Measurements from ENCODE around the gene RASSF7. TPM values are rescaled to one million over a fixed set of nuclear protein-coding genes. Genes with fewer than 3 reads are reported as not detected.
"Not testable (repeated sequence)": the region's sequence is repeated elsewhere in the genome, so short reads cannot be mapped to it uniquely, and the experiment has no call there.

RASSF7 gene
- 10 to 100 TPM; 36.8 to 71.6 (median 58.8) TPM for polyA plus RNA-seq (ENCODE audit: insufficient read length in 4 of 4)

GRCh38 chr11:560305-561147 is at the start of gene RASSF7, which contains the start of gene LMNTD2:
RASSF7 (plus strand) TSS chr11:560970; CDS start chr11:561769, 799 bp downstream.
LMNTD2 (minus strand) TSS chr11:560738; CDS start chr11:560716, 22 bp downstream.
- peak in 2 of 4 donors; percentile 75 to 79 for DNase-seq (ENCODE audit: low read depth in 4 of 4, low spot score in 2 of 4)

GRCh38 chr11:512761-513595 is 47.8 kb upstream of the RASSF7 start:
- no peak for DNase-seq (ENCODE audit: low read depth in 4 of 4, low spot score in 2 of 4)

DNA sequence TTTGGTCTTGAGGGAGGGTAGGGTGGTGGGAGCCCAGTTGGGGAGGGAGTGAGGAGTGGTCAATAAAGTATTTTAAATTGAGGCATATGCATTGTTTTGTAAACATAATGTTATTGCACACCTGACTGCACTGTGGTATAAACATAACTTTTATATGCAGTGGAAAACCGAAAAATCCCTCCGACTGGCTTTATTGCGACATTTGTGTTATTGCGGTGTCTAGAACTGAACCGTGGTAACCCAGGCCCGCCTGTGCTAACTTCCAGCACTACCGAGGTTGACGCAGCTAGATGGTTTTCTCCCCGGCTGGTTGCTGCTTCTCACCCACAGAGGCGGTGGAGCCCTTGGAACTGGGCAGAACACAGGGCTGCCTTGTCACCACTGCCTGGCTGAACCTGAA is 46.2 kb upstream of the RASSF7 start:
- DNase-seq (ENCODE audit: low read depth in 4 of 4, low spot score in 2 of 4) = no peak

DNA sequence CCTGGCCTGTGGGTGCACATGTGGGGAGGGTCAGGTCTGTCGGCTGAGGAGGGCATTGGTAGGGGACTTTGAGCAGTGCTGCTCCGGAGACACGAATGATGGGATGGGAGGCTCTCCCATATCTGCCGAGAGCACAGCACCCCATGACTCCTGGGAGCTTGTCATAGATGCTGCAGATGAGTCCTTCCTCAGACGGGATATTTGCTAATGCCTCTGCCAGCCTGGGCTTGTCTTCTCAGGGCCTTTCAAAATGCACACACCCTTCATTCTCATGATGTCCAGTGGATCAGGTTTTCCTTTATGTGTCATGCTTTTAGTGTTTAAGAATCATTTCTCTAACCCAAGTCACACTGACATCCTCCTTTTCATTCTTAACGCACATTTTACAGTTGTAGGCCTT is 45.6 kb upstream of the RASSF7 start:
- DNase-seq (ENCODE audit: low read depth in 4 of 4, low spot score in 2 of 4) = no peak

DNA sequence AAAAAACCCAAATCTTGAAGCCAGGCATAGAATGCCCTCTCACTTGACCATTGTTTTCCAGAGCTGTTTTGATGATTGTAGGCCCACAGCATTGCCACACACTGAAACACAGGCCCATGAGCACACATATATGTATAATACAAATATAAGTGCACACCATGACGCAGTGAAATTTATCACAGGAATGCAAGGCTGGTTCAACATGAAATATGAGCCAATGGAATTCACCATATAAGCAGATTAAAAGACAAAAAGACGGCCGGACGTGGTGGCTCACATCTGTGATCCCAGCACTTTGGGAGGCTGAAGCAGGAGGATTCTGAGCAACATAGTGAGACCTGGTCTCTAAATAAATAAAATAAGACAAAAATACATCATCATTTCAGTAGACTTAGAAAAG is 44.4 kb upstream of the RASSF7 start:
- DNase-seq (ENCODE audit: low read depth in 4 of 4, low spot score in 2 of 4) = no peak

DNA sequence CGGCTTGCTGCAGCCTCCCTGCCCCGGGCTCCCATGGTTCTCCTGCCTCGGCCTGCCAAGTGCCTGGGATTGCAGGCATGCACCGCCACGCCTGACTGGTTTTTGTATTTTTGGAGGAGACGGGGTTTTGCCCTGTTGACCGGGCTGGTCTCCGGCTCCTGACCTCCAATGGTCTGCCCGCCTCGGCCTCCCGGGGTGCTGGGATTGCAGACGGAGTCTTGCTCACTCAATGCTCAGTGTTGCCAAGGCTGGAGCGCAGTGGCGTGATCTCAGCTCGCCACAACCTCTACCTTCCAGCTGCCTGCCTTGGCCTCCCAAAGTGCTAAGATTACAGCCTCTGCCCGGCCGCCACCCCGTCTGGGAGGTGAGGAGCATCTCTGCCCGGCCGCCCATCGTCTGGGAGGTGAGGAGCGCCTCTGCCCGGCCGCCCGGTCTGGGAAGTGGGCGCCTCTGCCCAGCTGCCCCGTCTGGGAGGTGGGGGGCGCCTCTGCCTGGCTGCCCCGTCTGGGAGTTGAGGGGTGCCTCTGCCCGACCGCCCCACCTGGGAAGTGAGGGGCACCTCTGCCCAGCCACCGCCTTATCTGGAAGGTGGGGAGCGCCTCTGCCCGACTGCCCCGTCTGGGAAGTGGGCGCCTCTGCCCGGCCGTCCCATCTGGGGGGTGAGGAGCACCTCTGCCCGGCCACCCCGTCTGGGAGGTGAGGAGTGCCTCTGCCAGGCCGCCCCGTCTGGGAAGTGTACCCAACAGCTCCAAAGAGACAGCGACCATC is 43.7 kb upstream of the RASSF7 start:
- DNase-seq (ENCODE audit: low read depth in 4 of 4, low spot score in 2 of 4) = not testable (repeated sequence)

DNA sequence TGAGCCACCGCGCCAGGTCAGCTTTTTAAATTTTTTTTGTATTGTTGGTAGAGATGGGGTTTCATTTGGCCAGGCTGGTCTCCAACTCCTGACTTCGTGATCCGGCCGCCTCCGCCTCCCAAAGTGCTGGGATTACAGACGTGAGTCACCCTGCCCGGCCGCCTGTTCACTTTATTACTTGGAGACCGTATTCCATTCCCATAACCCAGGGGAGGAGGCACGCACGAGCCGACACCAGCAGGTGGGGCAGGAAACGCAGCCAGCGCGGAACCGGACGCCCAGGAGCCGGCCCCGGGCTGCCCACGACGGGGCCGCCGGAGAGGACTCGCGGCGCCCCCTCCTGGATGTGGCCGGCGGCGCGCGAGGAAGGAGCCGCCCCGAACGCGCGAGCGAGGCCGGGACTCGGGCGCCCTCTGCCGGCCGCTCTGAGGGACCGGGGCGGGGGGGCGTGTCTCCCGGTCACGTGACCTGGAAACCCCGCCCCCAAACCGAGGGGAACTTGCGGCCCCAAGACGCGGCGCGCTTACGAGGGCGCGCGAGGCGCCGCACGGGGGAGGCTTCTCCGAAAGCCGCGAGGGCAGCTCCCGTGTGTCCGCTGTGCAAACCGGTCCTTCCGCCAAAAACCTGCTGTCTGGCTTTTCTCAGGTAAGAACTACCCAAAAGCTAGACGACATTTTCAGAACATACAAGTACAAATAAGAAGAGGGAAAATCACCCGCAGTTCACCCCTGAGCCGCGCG is 42.1 kb upstream of the RASSF7 start:
- DNase-seq (ENCODE audit: low read depth in 4 of 4, low spot score in 2 of 4) = peak in 1 of 4 donors; percentile 55

DNA sequence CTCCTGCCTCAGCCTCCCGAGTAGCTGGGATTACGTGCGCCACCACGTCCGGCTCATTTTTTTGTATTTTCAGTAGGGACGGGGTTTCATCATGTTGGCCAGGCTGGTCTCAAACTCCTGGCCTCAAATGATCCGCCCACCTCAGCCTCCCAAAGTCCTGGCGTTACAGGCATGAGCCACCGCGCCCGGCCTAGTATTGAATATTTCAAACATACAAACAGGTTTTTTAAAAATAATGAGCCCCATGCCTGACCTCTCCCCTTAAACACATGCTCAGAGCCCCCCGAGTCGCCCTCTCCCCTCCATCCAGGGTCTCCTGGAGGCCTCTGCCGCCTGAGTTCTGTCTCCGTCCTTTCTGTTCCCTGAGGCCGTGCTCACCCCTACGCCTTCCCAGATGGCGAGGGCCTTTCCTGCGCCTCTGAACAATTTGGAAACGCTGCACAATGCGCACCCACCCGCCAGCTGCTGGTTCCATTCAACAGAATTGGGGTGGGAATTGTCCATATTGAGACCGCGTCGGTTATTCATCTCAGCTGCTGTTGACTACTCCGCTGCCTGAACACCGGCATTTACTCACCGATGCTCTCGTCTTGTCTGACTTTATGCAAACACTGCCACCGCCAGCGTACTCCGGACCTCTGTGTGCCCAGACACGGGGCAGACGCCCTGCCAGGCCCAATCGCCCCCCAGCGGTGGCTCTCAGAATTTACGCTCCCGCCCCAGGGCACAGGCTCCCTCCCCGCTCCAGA is 40.2 kb upstream of the RASSF7 start:
- no peak for DNase-seq (ENCODE audit: low read depth in 4 of 4, low spot score in 2 of 4)

DNA sequence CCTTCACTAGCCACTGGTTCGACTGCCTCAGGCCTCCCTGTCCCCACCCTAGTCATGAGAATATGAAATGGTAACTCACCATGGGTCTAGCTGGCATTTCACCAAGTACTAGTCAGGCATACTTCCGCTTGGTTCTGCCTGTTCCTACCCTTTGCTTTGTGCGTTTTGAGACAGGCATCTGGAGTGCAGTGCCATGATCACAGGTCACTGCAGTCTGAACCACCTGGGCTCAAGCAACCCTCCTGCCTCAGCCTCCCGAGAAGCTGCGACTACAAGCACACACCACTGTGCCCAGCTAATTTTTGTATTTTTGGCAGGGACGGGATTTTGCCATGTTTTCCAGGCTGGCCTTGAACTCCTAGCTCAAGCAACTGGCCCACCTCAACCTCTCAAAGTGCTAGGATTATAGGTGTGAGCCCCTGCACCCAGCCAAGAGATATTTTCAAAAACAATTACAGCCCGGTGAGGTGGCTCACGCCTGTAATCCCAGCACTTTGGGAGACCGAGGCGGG is 39.5 kb upstream of the RASSF7 start:
- DNase-seq (ENCODE audit: low read depth in 4 of 4, low spot score in 2 of 4) = no peak

GRCh38 chr11:526192-526591 is 34.6 kb upstream of the RASSF7 start:
- no peak for DNase-seq (ENCODE audit: low read depth in 4 of 4, low spot score in 2 of 4)

GRCh38 chr11:528166-528814 is 32.5 kb upstream of the RASSF7 start:
- no peak for DNase-seq (ENCODE audit: low read depth in 4 of 4, low spot score in 2 of 4)

DNA sequence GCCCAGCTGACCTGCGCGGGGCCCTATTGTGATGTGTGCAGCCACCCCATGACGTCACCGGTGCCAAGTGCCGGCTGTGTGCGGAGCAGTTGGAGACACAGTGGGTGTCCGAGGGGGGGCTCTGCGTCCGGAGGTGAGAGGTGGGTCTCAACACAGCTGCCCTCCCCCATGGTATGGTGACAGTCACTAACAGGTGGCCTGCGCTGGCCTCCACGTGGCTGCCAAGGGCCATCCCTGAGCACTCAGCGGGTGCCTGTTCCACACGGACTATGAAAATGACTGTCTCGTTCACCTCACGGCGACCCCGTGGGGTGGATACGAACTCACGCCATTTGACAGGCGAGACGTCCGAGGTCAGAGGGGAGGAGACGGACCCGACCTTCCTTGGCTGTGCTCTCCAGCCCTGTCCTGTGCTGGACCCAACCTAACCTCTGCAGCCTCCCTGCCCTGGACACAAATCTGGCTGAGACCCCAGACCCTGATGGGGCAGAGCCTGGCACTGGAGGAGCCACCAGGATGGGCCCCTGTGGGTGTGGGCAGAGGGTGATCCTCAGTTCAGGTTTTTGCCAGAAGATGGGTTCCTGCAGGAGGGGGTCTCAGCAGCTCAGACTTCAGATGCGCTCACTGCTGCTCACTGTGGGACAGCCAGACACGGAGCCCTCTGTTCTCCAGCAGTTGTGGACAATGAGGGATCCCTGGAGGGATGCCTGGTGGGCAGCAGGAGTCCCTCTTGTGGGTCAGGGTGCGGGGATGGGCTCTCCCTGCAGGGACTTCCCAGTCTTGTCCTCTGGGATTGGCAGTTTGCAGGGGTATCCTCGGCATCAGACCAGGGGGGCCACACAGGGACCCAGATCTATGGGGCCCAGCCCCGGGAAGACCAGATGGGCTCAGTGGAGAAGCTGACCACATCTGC is 31.7 kb upstream of the RASSF7 start:
- DNase-seq (ENCODE audit: low read depth in 4 of 4, low spot score in 2 of 4) = no peak

DNA sequence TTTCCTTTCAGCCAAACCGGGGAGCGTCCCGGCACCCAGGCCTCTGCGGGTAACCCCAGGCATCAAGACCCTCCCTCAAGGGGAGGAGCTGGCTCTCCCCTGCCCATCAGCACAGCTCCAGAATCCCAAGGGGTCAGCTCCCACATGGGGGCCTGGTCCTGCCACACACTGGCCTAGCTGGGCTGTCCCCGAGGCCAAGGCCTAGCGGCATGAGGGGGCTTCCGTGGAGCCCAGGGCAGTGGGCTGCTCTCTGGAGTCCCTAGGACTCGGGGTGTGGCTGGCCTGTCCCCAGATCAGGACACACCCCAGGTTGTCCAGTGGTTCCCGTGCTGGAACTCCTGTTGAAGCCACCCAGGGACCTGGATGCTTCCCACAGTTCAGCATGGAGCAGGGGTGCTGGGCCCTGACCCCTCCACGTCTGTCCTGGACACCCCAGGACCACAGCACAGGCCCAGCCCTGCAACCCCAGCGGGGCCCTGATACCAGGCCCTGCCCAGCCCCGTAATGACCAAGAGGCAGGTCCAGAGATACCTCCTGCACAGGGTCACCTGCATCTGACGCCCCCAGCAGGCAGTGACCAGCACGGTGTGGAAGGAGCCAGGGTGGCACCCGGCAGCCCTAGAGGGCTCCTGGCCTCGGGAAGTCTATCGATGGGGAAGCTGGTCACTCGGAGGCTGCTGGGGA is 30.9 kb upstream of the RASSF7 start:
- DNase-seq (ENCODE audit: low read depth in 4 of 4, low spot score in 2 of 4) = no peak

DNA sequence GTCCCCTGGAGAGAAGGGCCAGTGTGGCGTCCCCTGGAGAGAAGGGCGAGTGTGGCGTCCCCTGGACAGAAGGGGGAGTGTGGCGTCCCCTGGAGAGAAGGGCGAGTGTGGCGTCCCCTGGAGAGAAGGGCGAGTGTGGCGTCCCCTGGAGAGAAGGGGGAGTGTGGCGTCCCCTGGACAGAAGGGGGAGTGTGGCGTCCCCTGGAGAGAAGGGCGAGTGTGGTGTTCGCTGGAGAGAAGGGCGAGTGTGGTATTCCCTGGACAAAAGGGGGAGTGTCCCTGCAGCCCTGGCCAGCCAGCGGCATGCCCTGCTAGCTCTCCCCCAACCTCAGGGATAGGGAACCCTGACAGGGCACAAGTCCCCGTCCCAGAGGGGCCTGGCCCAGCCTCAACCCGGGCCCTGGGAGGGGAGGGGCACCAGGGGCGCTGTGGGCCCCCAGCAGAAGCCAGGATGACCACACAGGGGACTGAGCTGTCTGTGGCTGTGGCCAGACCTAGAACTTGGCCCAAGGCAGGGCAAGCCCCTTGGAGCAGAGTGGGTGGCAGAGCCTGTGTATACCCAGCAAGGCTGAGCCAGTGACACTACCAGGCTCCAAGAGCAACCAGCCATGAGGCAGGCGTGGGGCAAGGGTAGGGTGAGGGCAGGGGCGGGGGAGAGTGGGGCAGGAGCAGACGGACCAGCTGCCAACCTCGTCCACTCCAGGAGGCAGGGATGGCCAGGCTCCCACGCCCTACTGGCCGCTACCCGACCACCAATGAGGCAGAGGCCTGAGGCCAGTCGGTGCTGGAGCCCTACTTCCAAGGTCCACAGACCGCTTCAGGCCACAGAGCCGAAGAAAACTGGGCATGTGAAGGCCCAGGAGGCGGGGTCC is 29.6 kb upstream of the RASSF7 start:
- DNase-seq (ENCODE audit: low read depth in 4 of 4, low spot score in 2 of 4) = no peak

- no peak for DNase-seq (ENCODE audit: low read depth in 4 of 4, low spot score in 2 of 4)
These were observed 28.7 kb upstream of the RASSF7 start for GRCh38 chr11:531919-532526.

Measured in left renal cortex interstitium (tissue), 4 donors.